ENCODE results near the gene EIF1.

The EIF1 gene

DNA sequence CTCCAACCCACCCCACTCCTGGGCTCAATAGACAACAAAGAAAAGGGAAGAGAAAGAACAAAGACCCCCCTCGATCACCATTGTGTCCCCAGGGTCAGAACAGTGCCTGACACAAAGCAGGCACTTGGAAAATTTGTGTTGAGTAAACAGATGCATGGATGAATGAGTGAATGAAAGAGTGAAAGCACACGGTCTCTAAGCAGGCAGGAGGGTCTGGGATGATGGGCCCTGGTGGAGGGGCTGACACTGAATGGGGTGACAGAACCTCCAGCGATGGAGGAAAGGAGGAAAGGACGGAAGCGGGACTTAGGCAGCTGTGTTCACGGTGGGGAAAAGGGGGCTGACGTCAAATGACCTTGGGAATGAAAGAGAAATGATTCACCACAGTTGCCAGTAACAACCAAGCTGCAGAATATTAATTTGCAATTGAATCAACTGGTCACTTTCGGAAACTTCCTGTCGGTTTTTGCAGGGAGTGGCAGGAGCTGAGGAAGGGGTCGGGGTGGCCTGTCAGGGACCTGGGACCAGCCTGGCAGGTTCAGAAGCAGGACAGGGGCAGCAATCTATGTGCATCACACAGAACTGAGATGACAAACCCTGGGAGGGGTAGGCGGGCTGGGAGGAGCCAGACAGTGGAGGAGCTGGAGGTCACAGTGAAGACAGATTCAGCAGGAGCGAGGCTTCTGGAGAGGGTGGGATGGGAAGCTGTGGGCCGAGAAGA lies 16.7 kb downstream of the EIF1 start:
- DNase-seq, result no peak

- no peak for DNase-seq
Observed at GRCh38 chr17:41707803-41708669, 19.4 kb downstream of the EIF1 start.

- no peak for DNase-seq
Observed at GRCh38 chr17:41710472-41711090, 21.9 kb downstream of the EIF1 start.

DNA sequence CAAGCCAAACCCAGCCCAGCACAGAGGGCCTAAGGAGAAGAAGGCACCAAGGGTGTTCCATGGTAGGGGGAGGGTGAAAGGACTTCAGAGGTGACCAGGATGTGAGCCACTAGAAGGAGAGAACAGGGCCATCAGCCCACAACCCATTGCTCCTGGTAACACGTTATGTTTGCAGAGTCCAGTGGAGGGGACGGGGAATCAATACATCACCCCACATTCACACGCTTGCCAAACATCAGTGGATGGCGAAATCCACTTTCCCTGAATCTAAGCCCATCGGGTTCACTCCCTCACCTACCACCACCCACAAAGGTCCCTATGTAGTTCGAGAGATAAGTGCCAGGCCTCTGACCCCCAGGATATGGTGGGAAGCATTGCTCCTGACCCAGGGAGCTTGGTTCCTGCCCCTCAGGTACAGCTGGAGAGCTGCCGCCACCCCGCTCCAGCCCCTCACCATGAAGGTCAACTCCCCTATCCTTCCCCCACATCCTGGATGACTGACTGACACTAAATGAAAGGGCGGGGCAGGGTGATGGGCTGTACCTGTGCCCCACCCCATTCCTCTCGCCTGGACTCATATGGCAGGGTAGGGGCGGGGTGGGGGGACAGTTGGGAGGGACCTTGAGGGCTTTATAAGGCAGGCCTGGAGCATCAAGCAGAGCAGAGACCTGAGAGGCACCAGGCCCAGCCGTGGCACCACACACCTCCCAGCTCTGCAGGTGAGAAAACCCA lies 23.1 kb downstream of the EIF1 start, which contains the start of gene GAST:
TSS of gene GAST (plus strand) at position 663 of the 732 bp plus-strand sequence. CDS start 3,106 bp downstream, outside the sequence.
- no peak for DNase-seq

GRCh38 chr17:41717408-41718286 lies 29.0 kb downstream of the EIF1 start:
- no peak for DNase-seq

- DNase-seq, result no peak
Observed at GRCh38 chr17:41718287-41718645, 29.6 kb downstream of the EIF1 start.

DNA sequence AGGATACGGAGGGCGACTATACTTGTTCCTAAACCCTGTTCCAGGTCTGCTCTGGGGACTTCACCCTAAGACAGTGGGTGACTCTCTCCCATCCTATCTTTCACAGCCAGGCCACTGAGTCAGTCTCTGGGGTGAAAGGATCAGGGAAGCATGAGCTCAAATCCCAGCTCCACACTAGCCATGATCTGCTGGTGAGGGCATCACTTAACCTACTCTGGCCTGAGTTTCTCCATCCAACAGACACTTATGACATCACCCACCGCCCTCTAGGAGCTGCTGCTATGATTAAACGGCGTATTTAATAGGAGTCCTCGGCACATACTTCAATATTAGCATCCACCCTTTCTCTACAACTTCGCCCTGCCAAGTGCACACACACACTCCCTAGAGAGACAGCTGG lies 33.5 kb downstream of the EIF1 start:
- no peak for DNase-seq

GRCh38 chr17:41723801-41724475 lies 35.3 kb downstream of the EIF1 start:
- DNase-seq, result no peak

- DNase-seq, result no peak
Observed at GRCh38 chr17:41724476-41725050, 35.9 kb downstream of the EIF1 start.

- no peak for DNase-seq
Observed at GRCh38 chr17:41725134-41725533, 36.4 kb downstream of the EIF1 start.

DNA sequence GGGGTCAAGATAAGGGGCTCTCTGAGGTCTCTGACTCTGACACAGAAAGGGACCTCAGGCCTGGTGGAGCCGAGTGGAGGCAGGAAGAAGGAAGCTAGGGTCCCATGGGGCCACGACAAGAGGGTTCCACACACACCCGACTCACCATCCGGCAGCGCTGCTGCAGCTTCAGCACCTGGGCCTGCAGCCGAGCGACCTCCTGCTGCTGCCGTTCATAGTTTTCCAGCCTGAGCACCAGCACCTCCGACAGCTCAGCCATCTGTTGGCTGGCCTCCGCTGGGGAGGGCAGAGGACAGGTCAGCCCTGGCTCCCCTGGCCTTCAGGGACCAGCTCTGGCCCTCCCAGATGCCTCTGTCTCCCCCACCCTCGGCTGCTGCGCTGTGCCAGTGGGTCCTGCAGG lies 39.4 kb downstream of the EIF1 start:
- DNase-seq, result no peak

GRCh38 chr17:41730479-41730878 lies 41.8 kb downstream of the EIF1 start:
- DNase-seq, result no peak

DNA sequence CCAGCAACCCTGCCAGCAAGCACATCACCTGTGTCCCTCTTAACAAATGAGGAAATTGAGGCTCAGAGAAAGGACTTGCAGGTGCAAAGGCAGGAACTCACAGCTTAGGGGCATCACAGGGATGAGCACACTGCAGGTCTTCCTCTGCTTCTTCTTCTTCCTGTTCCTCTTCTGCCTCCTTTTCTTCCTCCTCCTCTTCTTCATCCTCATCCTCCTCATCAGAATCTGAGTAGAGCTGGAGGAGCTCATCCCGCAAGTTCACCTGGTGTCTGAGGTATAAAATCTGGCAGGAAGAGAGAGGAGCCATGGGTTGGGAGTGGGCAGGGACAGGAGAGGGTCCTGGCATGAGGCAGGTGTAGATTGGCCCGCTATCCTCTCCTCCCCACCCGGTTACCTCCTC lies 43.2 kb downstream of the EIF1 start:
- DNase-seq, result no peak

DNA sequence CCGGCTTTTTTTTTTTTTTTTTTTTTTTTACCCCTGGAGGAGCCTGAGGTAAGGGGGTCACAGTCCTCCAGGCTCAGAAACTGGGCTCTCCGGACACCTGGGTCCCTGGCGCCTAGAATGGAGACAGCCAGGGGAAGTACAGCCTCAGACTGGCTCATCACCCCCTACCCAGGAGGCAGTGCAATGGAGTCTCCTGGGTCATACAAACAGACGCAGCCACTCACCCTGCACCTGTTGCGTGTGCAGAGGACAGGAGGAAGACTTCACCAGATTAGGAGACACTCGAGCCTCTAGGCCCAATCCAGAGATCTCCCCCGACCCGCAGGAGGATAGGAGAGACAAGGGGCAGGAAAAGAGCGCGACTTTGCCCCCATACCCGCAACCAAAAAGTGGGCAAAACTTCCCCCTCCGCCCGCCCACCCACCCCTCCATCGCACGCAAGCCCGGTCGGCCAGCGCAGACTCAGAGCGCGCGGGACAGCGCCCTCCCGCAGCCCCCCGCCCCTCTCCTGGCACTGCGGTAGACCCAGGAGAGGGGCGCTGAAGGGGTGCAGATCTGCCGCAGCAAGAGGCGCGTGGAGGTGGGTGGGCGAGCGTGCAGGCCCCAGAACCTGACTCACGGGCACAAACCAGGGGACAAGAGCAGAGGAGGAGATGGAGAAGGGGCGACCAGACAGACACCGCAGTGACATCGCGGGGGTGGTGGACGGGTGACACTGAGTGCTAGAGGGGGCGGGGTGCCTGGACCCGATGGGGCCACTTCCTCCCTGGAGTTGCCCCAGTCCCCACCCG lies 44.9 kb downstream of the EIF1 start:
- DNase-seq, result no peak

DNA sequence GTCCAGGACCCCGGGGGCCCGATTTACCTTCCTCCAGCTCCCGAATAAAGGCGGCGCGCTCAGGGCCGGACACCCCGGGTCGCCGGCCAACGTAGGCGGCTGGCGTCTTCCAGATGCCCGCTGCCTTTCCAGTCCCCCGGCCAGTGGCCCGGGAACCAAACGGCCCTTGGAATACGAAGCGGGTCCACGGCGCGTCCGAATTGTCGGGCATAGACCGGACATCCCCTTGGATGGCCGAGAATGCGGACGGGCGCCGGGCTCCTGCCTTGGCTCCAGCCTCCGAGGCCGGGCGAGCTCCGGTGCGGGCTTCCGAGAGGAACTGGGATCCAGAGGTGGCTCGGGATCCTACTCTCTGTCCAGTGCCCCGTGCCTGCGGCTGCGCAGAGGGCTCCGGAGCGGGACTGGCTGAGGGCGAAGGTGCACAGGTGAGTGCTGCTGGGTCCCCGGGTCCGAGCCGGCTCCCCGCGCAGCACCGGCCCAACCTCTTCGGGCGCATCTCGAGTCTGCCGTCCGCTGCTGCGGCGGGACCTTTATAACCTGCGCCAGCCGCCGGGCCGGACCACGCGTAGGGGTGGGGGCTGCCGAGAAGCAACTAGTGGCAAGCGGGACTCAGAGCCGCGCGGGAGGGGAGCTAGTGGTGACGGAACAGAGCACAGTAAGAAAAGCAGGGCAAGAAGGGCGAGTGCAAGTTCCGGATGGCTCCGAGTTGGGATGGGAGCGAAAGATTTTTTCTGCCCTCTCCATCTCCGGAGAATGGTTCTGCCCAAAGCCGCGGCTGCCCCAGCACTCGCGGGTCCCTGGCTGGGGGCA lies 45.7 kb downstream of the EIF1 start, which contains the start of gene HAP1:
TSS of gene HAP1 (minus strand) at position 505 of the 810 bp plus-strand sequence. CDS start at position 496, 9 bp downstream.
- DNase-seq, result peak in 1 of 2 experiments; percentile 25

DNA sequence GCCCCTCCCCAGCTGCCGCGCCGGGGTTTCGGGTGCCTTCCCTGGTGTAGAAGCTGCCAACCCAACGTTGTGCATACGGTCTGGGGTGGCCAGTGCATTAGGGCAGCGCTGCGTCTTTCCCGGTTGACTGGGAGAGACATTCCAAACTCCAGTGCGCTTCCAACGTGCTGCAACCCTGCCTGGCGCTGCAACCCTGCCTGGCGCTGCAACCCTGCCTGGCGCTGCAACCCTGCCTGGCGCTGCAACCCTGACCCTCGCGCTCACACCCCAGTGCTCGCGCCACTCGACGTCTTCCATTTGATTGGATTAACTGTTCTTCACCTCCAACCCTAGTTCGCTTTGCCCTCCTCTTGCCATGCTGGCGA lies 46.2 kb downstream of the EIF1 start:
- DNase-seq, result no peak

DNA sequence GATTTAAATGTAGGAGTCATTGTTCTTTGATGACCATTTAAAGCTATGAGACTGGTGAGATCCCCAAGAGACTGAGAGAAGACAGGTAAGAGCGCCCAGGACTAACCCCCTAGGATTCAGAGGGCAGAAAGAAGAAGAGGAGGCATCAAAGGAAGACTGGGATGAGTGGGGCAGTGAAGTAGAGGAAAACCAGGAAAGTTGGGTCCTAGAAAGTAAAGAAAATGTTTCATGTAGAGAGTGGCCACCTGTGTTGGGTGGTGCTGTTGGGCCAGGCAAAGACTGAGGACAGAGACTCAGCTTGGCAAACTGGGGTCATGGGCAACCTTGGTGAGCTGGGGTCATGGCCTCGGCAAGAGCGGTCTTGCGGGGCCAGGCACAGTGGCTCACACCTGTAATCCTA lies 47.1 kb downstream of the EIF1 start:
- no peak for DNase-seq

DNA sequence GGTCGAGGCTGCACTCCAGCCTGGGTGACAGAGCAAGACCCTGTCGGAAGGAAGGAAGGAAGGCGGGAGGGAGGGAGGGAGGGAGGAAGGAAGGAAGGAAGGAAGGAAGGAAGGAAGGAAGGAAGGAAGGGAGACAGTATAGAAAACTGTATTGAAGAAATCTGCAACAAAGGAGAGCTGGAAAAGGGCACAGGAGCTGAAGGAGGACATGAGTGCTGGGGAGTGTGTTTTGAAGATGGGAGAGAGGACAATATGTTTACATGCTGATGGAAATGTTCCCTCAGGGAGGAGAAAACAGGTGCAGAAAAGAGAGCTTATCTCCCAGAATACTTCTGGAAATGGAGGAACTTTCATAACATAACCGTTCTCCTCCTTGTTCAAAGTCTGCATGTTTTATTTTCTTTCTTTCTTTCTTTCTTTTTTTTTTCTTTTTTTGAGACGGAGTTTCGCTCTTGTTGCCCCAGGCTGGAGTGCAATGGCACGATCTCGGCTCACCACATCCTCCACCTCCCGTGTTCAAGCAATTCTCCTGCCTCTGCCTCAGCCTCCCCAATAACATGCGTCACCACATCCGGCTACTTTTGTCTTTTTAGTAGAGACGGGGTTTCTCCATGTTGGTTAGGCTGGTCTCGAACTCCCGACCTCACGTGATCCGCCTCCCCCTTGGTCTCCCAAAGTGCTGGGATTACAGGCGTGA lies 48.4 kb downstream of the EIF1 start:
- DNase-seq, result no peak

DNA sequence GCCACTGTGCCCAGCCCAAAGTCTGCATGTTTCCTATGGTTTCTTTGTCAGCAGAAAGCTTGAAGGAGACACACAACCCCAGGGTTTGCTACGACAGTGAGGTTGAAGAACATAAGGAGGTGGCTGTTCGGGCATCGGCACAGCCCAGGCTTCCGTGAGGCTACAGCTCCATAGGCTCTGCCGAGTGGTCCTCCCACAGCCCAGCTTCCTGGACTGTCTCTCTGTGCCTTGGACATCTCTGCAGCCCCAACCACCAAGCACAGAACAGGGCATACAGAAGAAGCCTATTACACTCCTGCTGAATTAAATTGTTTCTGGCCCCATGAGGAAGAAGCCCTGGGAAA lies 49.0 kb downstream of the EIF1 start:
- DNase-seq, result no peak
